ENCODE measurements around the gene ELFN2. TPM values are rescaled to one million over a fixed set of nuclear protein-coding genes. Genes with fewer than 3 reads are reported as not detected.
"Not testable (repeated sequence)": the region's sequence is repeated elsewhere in the genome, so short reads cannot be mapped to it uniquely, and the experiment has no call there.

The ELFN2 gene
- total and polyA plus RNA-seq, 3 experiments from 2014 or later = 0.02 to 0.20 (median 0.09) TPM

GRCh38 chr22:37329238-37330140, 97.8 kb downstream of the ELFN2 start:
- peaks cover 5 to 7% (median 5%) of the 10 kb centered on the region in 3 donors for H3K4me1 Mint-ChIP-seq
- H3K36me3 Mint-ChIP-seq = peaks cover 0 to 3% (median 0%) of the 10 kb centered on the region in 3 donors
- H3K4me3 ChIP-seq (ENCODE audit: low read length) = no peak overlapping the region
- no peak overlapping the region for H3K27ac ChIP-seq (ENCODE audit: low read depth, low read length)
- H3K4me1 ChIP-seq (ENCODE audit: insufficient read depth, low read length) = no peaks in the 10 kb centered on the region
- no peak for DNase-seq
- H3K4me3 Mint-ChIP-seq = no peak overlapping the region
- peak overlapping the region in 2 of 8 donors; percentile 47 to 64 for H3K27ac Mint-ChIP-seq
- no peaks in the 10 kb centered on the region for H3K9me3 ChIP-seq (ENCODE audit: low read length)
- no peaks in the 10 kb centered on the region for H3K36me3 ChIP-seq (ENCODE audit: insufficient read depth, low read length)
- H3K27me3 Mint-ChIP-seq = peaks cover 38 to 61% of the 10 kb centered on the region in 2 donors
- no peaks in the 10 kb centered on the region for H3K9me3 Mint-ChIP-seq
- ChIA-PET POLR2A (no interaction called here), CTCF (no interaction called here)
- peaks cover 36% of the 10 kb centered on the region for H3K27me3 ChIP-seq (ENCODE audit: insufficient read depth, low read length, poor library complexity, severe bottlenecking)

GRCh38 chr22:37328538-37329237, 98.6 kb downstream of the ELFN2 start:
- CTCF ChIA-PET, H3K27ac Mint-ChIP-seq, H3K4me1 Mint-ChIP-seq: not testable (repeated sequence)

GRCh38 chr22:37328017-37328416, 99.3 kb downstream of the ELFN2 start:
- H3K36me3 ChIP-seq (ENCODE audit: insufficient read depth, low read length) = no peaks in the 10 kb centered on the region
- H3K36me3 Mint-ChIP-seq = peaks cover 0 to 3% (median 0%) of the 10 kb centered on the region in 3 donors
- ChIA-PET POLR2A (no interaction called here), CTCF (no interaction called here)
- no peak overlapping the region for H3K27ac ChIP-seq (ENCODE audit: low read depth, low read length)
- no peaks in the 10 kb centered on the region for H3K9me3 Mint-ChIP-seq
- H3K9me3 ChIP-seq (ENCODE audit: low read length) = no peaks in the 10 kb centered on the region
- H3K27ac Mint-ChIP-seq = no peak overlapping the region
- H3K27me3 Mint-ChIP-seq = peaks cover 34 to 63% of the 10 kb centered on the region in 2 donors
- H3K4me3 ChIP-seq (ENCODE audit: low read length) = no peak overlapping the region
- no peak for DNase-seq
- no peak overlapping the region for H3K4me3 Mint-ChIP-seq
- peaks cover 37% of the 10 kb centered on the region for H3K27me3 ChIP-seq (ENCODE audit: insufficient read depth, low read length, poor library complexity, severe bottlenecking)
- H3K4me1 Mint-ChIP-seq = peaks cover 0 to 2% (median 0%) of the 10 kb centered on the region in 3 donors
- H3K4me1 ChIP-seq (ENCODE audit: insufficient read depth, low read length) = no peaks in the 10 kb centered on the region

More at GRCh38 chr22:37328538-37329237, 98.6 kb downstream of the ELFN2 start:
- H3K4me3 ChIP-seq (ENCODE audit: low read length); H3K4me1 ChIP-seq (ENCODE audit: insufficient read depth, low read length); H3K4me3 Mint-ChIP-seq; H3K36me3 ChIP-seq (ENCODE audit: insufficient read depth, low read length); POLR2A ChIA-PET; H3K9me3 ChIP-seq (ENCODE audit: low read length); H3K27ac ChIP-seq (ENCODE audit: low read depth, low read length); H3K9me3 Mint-ChIP-seq; H3K36me3 Mint-ChIP-seq; DNase-seq: not testable (repeated sequence)
- H3K27me3 ChIP-seq (ENCODE audit: insufficient read depth, low read length, poor library complexity, severe bottlenecking) = peaks cover 36% of the 10 kb centered on the region
- H3K27me3 Mint-ChIP-seq = peaks cover 37 to 62% of the 10 kb centered on the region in 2 donors

GRCh38 chr22:37326726-37327125, 100.6 kb downstream of the ELFN2 start:
- H3K9me3 Mint-ChIP-seq = no peaks in the 10 kb centered on the region
- Histone ChIP-seq H3K9me3 (ENCODE audit: low read length) (no peaks in the 10 kb centered on the region), H3K4me3 (ENCODE audit: low read length) (no peak overlapping the region), H3K27me3 (ENCODE audit: insufficient read depth, low read length, poor library complexity, severe bottlenecking) (peaks cover 25% of the 10 kb centered on the region), H3K4me1 (ENCODE audit: insufficient read depth, low read length) (no peaks in the 10 kb centered on the region), H3K27ac (ENCODE audit: low read depth, low read length) (no peak overlapping the region), H3K36me3 (ENCODE audit: insufficient read depth, low read length) (no peaks in the 10 kb centered on the region)
- CTCF ChIA-PET = no interaction called here
- DNase-seq = no peak
- no peak overlapping the region for H3K4me3 Mint-ChIP-seq
- H3K27me3 Mint-ChIP-seq = peaks cover 29 to 56% of the 10 kb centered on the region in 2 donors
- no peak overlapping the region for H3K27ac Mint-ChIP-seq
- H3K4me1 Mint-ChIP-seq = peaks cover 0 to 2% (median 0%) of the 10 kb centered on the region in 3 donors
- peaks cover 0 to 3% (median 0%) of the 10 kb centered on the region in 3 donors for H3K36me3 Mint-ChIP-seq
- POLR2A ChIA-PET = no interaction called here

GRCh38 chr22:37325039-37325395, 102.3 kb downstream of the ELFN2 start:
- Histone ChIP-seq H3K27ac (ENCODE audit: low read depth, low read length) (no peak overlapping the region), H3K27me3 (ENCODE audit: insufficient read depth, low read length, poor library complexity, severe bottlenecking) (peaks cover 25% of the 10 kb centered on the region), H3K36me3 (ENCODE audit: insufficient read depth, low read length) (no peaks in the 10 kb centered on the region), H3K4me3 (ENCODE audit: low read length) (no peak overlapping the region), H3K9me3 (ENCODE audit: low read length) (no peaks in the 10 kb centered on the region), H3K4me1 (ENCODE audit: insufficient read depth, low read length) (no peaks in the 10 kb centered on the region)
- no peak overlapping the region for H3K27ac Mint-ChIP-seq
- no peaks in the 10 kb centered on the region for H3K9me3 Mint-ChIP-seq
- H3K4me1 Mint-ChIP-seq = peaks cover 0 to 2% (median 0%) of the 10 kb centered on the region in 3 donors
- H3K36me3 Mint-ChIP-seq = peaks cover 0 to 3% (median 0%) of the 10 kb centered on the region in 3 donors
- POLR2A ChIA-PET = no interaction called here
- H3K4me3 Mint-ChIP-seq = no peak overlapping the region
- CTCF ChIA-PET = no interaction called here
- peaks cover 31 to 46% of the 10 kb centered on the region in 2 donors for H3K27me3 Mint-ChIP-seq
- no peak for DNase-seq

- no peak overlapping the region for H3K4me3 Mint-ChIP-seq
- no peaks in the 10 kb centered on the region for H3K36me3 ChIP-seq (ENCODE audit: insufficient read depth, low read length)
- H3K36me3 Mint-ChIP-seq = peaks cover 0 to 3% (median 0%) of the 10 kb centered on the region in 3 donors
- CTCF ChIA-PET = interaction anchor here (1.1 kb wide), 1 partner anchor 105 kb away, joined by 3 read pairs; no protein-coding TSS in a partner anchor
- no peak overlapping the region for H3K27ac Mint-ChIP-seq
- no peak for DNase-seq
- peaks cover 25% of the 10 kb centered on the region for H3K27me3 ChIP-seq (ENCODE audit: insufficient read depth, low read length, poor library complexity, severe bottlenecking)
- no peaks in the 10 kb centered on the region for H3K4me1 ChIP-seq (ENCODE audit: insufficient read depth, low read length)
- H3K9me3 ChIP-seq (ENCODE audit: low read length) = no peaks in the 10 kb centered on the region
- POLR2A ChIA-PET = no interaction called here
- no peaks in the 10 kb centered on the region for H3K9me3 Mint-ChIP-seq
- peaks cover 28 to 42% of the 10 kb centered on the region in 2 donors for H3K27me3 Mint-ChIP-seq
- peaks cover 0 to 2% (median 0%) of the 10 kb centered on the region in 3 donors for H3K4me1 Mint-ChIP-seq
- no peak overlapping the region for H3K4me3 ChIP-seq (ENCODE audit: low read length)
- H3K27ac ChIP-seq (ENCODE audit: low read depth, low read length) = no peak overlapping the region
Measured at GRCh38 chr22:37324340-37325038, 102.8 kb downstream of the ELFN2 start.

GRCh38 chr22:37320726-37321677, 106.3 kb downstream of the ELFN2 start:
- Mint-ChIP-seq H3K9me3 (no peaks in the 10 kb centered on the region), H3K4me3 (no peak overlapping the region), H3K27ac (no peak overlapping the region), H3K27me3 (peaks cover 20 to 21% of the 10 kb centered on the region in 2 donors), H3K36me3 (no peaks in the 10 kb centered on the region), H3K4me1 (peaks cover 5 to 17% (median 8%) of the 10 kb centered on the region in 3 donors)
- Histone ChIP-seq H3K27me3 (ENCODE audit: insufficient read depth, low read length, poor library complexity, severe bottlenecking) (peaks cover 21% of the 10 kb centered on the region), H3K36me3 (ENCODE audit: insufficient read depth, low read length) (no peaks in the 10 kb centered on the region), H3K9me3 (ENCODE audit: low read length) (no peaks in the 10 kb centered on the region), H3K4me1 (ENCODE audit: insufficient read depth, low read length) (peaks cover 12% of the 10 kb centered on the region), H3K27ac (ENCODE audit: low read depth, low read length) (no peak overlapping the region), H3K4me3 (ENCODE audit: low read length) (no peak overlapping the region)
- ChIA-PET CTCF (interaction anchor here (1.7 kb wide), 1 partner anchor 108 kb away, joined by 4 read pairs; no protein-coding TSS in a partner anchor), POLR2A (no interaction called here)
- no peak for DNase-seq

Data from CD8-positive, alpha-beta memory T cell (primary cell).